ENCODE results near the gene ETFB.
A peak's percentile ranks its signal among the peaks of the same experiment; 100 is the strongest.
"Not testable (repeated sequence)": the region's sequence is repeated elsewhere in the genome, so short reads cannot be mapped to it uniquely, and the experiment has no call there.

ETFB gene

DNA sequence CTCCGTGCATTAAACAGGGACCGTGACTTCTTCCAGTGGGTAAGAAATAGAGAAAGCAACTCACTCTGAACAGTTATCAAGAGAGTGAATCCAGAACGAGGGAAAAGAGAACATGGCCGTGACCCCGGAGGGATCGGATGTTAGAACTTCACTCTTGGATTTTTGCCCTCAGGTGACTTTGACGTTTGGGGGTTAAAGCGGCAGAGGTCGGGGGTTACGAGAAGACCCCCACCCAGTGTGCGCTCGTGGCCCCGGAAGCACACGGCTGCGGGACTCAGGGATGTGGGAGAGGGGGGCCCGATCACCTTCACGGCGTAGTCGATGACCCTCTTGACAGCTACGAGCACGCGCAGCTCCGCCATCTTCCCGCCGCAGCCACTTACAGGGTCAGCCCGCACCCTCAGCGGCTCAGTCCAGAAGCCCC, at the start of gene ETFB:
TSS of gene ETFB (minus strand) at position 424 of the 424 bp plus-strand sequence. CDS start at position 362, 62 bp downstream.
- Histone ChIP-seq H3K9ac (ENCODE audit: low read length) (peak within 1 kb of the TSS; percentile 96), H3K27ac (ENCODE audit: low read depth, low read length) (peak within 1 kb of the TSS; percentile 99), H3K36me3 (ENCODE audit: control insufficient read depth, insufficient read depth, low read length) (no peaks in the 10 kb centered on the region), H3K27me3 (ENCODE audit: control insufficient read depth, insufficient read depth, low read length) (no peaks in the 10 kb centered on the region), H3K4me3 (ENCODE audit: low read length) (peak within 1 kb of the TSS; percentile 98), H3K4me1 (ENCODE audit: control insufficient read depth, insufficient read depth, low read length) (peaks cover 13% of the 10 kb centered on the region)

DNA sequence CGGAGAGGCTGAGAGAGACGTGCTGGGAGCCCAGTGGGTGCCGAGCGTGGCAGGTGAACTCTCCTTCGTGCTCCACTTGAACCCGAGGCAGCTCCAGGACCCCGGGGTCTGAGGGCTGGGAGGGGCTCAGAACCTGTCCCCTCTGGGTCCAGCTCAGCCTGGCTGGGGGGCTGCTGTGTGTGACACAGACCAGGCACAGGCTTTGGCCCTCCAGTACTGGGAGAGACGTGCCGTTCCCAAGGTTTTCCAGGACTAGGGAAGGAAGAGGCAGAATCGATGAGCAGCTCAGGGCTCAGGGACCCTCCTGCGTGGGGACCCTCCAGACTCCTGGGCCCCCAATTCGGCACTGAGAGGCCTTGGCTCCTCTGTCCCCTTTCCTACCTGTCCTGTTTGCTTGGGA, 49.0 kb upstream of the ETFB start:
- Histone ChIP-seq H3K36me3 (ENCODE audit: control insufficient read depth, insufficient read depth, low read length) (no peaks in the 10 kb centered on the region), H3K9ac (ENCODE audit: low read length) (no peak overlapping the region), H3K27ac (ENCODE audit: low read depth, low read length) (no peak overlapping the region), H3K4me3 (ENCODE audit: low read length) (no peak overlapping the region), H3K4me1 (ENCODE audit: control insufficient read depth, insufficient read depth, low read length) (no peaks in the 10 kb centered on the region), H3K27me3 (ENCODE audit: control insufficient read depth, insufficient read depth, low read length) (no peaks in the 10 kb centered on the region)

DNA sequence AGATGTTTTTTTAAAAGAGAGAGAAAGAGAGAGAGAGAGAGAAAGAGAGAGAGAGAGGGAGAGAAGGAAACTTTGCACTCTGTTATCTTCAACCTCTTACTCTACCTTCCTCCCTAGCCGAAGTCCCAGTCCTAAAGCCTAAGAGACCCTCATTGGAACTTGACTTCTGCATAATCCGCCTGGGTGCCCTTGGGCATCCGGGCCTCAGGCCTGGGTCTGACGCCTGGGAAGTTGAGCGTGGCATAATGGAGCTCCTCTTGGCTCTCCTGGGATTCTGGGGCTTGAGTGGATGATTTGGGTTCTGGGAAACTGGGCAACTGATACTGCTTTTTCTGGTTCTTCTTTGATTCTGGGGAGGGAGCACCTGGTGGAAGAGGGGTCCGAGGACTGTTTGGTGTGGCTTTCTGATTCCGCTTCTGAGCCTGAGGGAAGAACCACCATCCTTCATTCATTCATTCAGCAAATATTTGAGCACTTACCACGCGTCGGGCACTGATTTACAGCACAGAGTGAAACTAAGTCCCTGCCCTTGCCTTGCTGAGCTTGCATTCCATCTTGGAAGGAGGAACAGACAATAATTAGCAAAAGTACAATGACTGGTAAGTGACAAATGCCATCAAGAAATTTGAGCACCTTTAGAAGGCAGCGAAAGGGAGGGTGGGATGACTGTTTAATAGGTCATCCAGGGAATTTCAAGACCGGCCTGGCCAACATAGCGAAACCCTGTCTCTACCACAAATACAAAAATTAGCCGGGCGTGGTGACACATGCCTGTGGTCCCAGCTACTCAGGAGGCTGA, 45.0 kb upstream of the ETFB start:
- Histone ChIP-seq H3K4me3 (ENCODE audit: low read length) (no peak overlapping the region), H3K36me3 (ENCODE audit: control insufficient read depth, insufficient read depth, low read length) (no peaks in the 10 kb centered on the region), H3K9ac (ENCODE audit: low read length) (no peak overlapping the region), H3K4me1 (ENCODE audit: control insufficient read depth, insufficient read depth, low read length) (no peaks in the 10 kb centered on the region), H3K27ac (ENCODE audit: low read depth, low read length) (no peak overlapping the region), H3K27me3 (ENCODE audit: control insufficient read depth, insufficient read depth, low read length) (no peaks in the 10 kb centered on the region)

DNA sequence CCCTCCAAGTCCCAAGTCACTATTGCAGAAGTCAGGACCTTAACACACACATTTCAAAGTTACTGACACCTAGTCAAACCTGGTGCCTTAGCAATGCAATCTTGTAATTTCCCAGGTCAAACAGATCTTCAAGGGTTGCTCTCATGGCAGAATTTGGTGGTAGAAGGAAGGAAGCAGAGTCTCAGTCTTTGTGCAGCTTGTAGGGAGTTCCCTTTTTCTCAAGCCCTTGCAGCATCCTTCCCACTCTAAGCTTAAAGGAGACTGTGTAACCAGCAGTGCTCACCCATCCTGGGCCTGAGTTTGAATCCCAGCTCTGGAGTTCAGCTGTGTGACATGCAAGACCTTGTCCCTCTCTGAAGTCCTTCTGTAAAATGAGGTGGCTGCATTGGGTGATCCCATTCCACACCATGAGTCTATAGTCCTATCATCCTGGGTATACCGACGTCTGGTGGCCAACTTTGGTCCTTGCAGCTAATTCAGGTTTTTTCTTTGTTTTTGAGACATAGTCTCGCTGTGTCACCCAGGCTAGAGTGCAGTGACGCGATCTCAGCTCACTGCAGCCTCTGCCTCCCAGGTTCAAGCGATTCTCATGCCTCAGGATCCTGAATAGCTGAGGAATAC, 41.4 kb upstream of the ETFB start:
- Histone ChIP-seq H3K27me3 (ENCODE audit: control insufficient read depth, insufficient read depth, low read length) (no peaks in the 10 kb centered on the region), H3K4me3 (ENCODE audit: low read length) (no peak overlapping the region), H3K36me3 (ENCODE audit: control insufficient read depth, insufficient read depth, low read length) (no peaks in the 10 kb centered on the region), H3K27ac (ENCODE audit: low read depth, low read length) (no peak overlapping the region), H3K4me1 (ENCODE audit: control insufficient read depth, insufficient read depth, low read length) (no peaks in the 10 kb centered on the region), H3K9ac (ENCODE audit: low read length) (no peak overlapping the region)

DNA sequence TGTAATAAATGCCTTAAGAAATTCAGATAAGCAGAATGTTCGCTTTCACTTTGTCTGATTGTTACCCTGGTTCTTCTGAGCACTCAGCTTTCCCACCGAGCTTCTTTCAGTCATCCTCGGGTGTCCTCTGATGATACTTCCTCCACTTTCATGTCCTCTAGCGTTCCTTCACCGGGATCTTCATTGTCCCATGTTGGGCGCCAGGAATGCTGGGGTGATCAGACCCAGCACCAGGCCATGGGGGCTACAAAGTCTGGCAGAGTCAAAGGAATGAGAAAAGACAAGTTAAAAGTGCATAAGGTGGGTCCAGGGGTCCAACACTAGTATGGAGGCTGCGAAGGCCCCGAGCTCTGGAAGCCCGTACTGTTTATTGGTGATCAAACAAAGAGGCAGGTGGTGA, 35.9 kb upstream of the ETFB start:
- no peaks in the 10 kb centered on the region for H3K4me1 ChIP-seq (ENCODE audit: control insufficient read depth, insufficient read depth, low read length)
- no peak overlapping the region for H3K4me3 ChIP-seq (ENCODE audit: low read length)
- no peaks in the 10 kb centered on the region for H3K27me3 ChIP-seq (ENCODE audit: control insufficient read depth, insufficient read depth, low read length)
- no peaks in the 10 kb centered on the region for H3K36me3 ChIP-seq (ENCODE audit: control insufficient read depth, insufficient read depth, low read length)
- no peak overlapping the region for H3K9ac ChIP-seq (ENCODE audit: low read length)
- H3K27ac ChIP-seq (ENCODE audit: low read depth, low read length), result no peak overlapping the region

DNA sequence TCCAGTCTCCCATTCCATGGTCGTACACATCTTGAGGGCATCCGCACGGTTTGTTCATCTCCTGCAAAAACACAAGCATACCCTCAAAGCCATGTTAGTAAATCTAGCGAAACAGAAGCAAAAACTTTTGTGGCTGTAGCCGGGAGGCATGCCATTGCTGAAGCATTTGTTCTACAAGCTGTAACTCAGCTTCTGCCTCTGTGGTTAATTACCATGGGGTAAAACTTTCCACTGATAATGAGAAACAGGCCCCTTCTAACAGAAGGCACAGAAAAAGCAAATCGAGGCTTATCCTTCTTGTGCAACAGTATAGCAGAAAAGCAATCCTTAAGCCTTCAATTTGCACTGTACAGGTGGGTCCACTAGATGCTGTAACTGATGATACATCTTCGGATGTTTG, 33.7 kb upstream of the ETFB start:
- H3K27ac ChIP-seq (ENCODE audit: low read depth, low read length); H3K4me3 ChIP-seq (ENCODE audit: low read length); H3K36me3 ChIP-seq (ENCODE audit: control insufficient read depth, insufficient read depth, low read length); H3K9ac ChIP-seq (ENCODE audit: low read length); H3K27me3 ChIP-seq (ENCODE audit: control insufficient read depth, insufficient read depth, low read length); H3K4me1 ChIP-seq (ENCODE audit: control insufficient read depth, insufficient read depth, low read length): not testable (repeated sequence)

DNA sequence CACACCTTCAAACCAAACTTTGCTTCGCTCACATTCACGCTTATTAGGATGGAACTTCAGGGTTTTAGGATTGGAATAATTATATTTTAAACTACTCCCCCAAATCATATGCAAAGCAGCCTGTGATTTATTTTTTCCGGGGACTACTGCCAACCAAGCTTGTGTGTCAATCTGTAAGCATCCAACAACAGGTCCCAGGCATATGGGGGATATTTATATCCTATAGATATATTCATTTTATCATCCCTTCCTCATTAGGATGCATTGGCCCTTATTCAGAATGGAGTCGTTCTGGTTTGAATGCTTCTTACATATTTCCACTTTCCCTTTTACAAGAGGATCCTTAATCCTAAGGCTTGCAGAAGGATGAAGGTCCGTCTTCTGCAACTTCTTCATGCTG, 33.0 kb upstream of the ETFB start:
- H3K4me3 ChIP-seq (ENCODE audit: low read length), result no peak overlapping the region
- peaks cover 4% of the 10 kb centered on the region for H3K4me1 ChIP-seq (ENCODE audit: control insufficient read depth, insufficient read depth, low read length)
- no peaks in the 10 kb centered on the region for H3K27me3 ChIP-seq (ENCODE audit: control insufficient read depth, insufficient read depth, low read length)
- no peak overlapping the region for H3K9ac ChIP-seq (ENCODE audit: low read length)
- no peaks in the 10 kb centered on the region for H3K36me3 ChIP-seq (ENCODE audit: control insufficient read depth, insufficient read depth, low read length)
- H3K27ac ChIP-seq (ENCODE audit: low read depth, low read length), result no peak overlapping the region

DNA sequence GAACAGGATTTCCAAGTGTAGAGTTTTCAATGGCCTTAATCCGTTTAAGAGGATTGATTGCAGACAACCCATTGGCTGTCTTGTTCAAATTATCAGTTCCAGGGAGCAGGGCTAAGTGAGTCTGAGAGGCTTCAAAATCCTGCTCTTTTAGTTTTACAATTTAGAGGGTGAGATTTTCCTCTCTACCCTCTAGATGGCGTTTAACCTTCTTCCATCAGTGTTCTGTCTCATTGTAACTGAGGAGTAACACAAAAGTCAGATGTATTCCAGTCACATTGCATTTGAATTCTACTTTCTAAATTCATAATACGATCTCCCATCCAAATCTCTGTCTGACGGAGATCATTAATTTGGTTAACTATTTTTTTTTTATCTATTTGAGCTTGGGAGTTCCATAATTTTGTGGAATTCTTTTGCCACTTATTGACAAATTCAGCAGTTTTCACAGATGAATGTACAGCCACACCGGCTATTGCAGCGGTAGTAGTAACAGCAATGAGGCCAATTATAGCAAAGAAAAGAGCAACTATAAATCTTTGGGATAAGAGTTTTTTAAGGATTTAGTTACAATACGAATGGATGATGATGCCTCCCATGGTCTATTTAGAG, 32.0 kb upstream of the ETFB start:
- H3K4me3 ChIP-seq (ENCODE audit: low read length), result no peak overlapping the region
- no peak overlapping the region for H3K27ac ChIP-seq (ENCODE audit: low read depth, low read length)
- H3K27me3 ChIP-seq (ENCODE audit: control insufficient read depth, insufficient read depth, low read length), result no peaks in the 10 kb centered on the region
- peaks cover 4% of the 10 kb centered on the region for H3K4me1 ChIP-seq (ENCODE audit: control insufficient read depth, insufficient read depth, low read length)
- no peaks in the 10 kb centered on the region for H3K36me3 ChIP-seq (ENCODE audit: control insufficient read depth, insufficient read depth, low read length)
- H3K9ac ChIP-seq (ENCODE audit: low read length), result no peak overlapping the region

DNA sequence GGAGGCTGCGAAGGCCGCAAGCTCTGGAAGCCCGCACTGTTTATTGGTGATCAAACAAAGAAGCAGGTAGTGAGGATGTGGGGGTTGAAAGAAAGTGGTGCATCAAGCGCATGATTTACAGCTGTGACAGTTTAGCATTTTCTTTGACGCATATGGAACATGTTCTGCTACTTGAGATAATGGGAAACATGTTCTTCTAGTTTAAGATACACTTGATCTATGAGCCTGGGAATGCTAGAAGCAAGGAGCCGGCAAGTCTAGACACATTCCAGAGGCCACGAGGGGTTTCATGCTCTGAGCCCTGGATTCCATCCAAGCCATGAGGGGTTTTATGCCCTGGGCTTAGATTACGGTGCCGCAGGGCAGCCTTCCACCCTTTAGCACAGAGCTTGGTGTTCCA, 31.3 kb upstream of the ETFB start:
- H3K4me3 ChIP-seq (ENCODE audit: low read length); H3K4me1 ChIP-seq (ENCODE audit: control insufficient read depth, insufficient read depth, low read length); H3K9ac ChIP-seq (ENCODE audit: low read length); H3K27ac ChIP-seq (ENCODE audit: low read depth, low read length); H3K36me3 ChIP-seq (ENCODE audit: control insufficient read depth, insufficient read depth, low read length); H3K27me3 ChIP-seq (ENCODE audit: control insufficient read depth, insufficient read depth, low read length): not testable (repeated sequence)

DNA sequence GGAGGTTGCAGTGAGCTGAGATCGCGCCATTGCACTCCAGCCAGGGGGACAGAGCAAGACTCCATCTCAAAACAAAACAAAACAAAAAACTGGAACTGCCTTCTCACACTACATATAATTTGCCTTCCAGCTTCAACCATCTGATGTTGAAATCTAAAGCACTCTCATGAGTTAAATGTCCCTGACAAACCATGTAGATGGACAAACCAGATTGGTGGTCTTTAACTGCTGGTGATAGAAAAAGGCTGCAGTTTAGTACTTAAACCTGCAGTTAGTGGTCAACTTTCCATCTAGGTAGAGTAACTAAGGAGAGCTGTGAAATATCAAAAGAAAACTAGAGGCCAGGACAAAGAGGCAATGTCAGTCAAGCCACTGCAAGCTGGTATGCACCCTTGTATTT, 30.0 kb upstream of the ETFB start:
- H3K36me3 ChIP-seq (ENCODE audit: control insufficient read depth, insufficient read depth, low read length), result no peaks in the 10 kb centered on the region
- no peak overlapping the region for H3K4me3 ChIP-seq (ENCODE audit: low read length)
- peaks cover 4% of the 10 kb centered on the region for H3K4me1 ChIP-seq (ENCODE audit: control insufficient read depth, insufficient read depth, low read length)
- no peak overlapping the region for H3K27ac ChIP-seq (ENCODE audit: low read depth, low read length)
- H3K9ac ChIP-seq (ENCODE audit: low read length), result no peak overlapping the region
- H3K27me3 ChIP-seq (ENCODE audit: control insufficient read depth, insufficient read depth, low read length), result no peaks in the 10 kb centered on the region

DNA sequence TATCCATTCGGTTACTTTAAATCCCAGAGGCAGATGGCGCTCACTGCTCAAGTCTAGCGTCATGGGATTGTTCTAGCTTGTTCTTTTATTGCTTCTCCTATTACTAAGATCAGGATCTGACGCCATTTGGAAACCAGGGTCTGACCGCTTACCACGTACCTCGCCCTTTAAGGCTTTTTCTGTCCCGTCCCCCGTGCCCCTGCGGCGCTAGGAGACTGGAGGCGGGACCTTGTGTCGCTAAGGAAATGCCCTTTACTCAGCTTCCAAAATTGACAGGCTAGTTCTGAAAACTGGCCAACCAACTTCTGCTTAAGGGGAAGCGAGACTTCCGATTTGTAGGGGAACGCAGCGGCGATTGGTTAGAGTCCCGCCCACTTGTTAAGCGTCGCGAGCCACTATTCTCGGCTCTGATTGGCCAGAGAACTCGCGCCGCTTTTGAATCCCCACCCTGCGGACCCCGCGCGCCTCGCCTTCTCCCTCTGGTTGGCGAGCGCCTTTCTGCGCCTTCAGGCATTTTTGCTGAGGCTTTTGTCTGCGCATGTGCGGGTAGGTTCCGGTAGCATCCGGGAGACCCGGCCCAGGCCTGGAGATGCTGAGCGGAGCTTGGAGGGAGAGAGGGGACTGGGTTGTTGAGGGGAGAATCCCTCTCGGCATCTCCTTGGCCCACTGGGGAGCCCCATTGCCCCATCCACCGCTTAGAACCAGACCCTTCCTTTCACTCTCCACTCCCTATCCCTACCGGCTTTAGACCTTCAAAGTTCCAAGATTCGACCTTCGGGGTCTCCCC, 28.1 kb upstream of the ETFB start:
- H3K36me3 ChIP-seq (ENCODE audit: control insufficient read depth, insufficient read depth, low read length), result no peaks in the 10 kb centered on the region
- H3K9ac ChIP-seq (ENCODE audit: low read length), result peak overlapping the region; percentile 16
- H3K27me3 ChIP-seq (ENCODE audit: control insufficient read depth, insufficient read depth, low read length), result no peaks in the 10 kb centered on the region
- H3K27ac ChIP-seq (ENCODE audit: low read depth, low read length), result peak overlapping the region; percentile 67
- peaks cover 4% of the 10 kb centered on the region for H3K4me1 ChIP-seq (ENCODE audit: control insufficient read depth, insufficient read depth, low read length)
- peak overlapping the region; percentile 79 for H3K4me3 ChIP-seq (ENCODE audit: low read length)

DNA sequence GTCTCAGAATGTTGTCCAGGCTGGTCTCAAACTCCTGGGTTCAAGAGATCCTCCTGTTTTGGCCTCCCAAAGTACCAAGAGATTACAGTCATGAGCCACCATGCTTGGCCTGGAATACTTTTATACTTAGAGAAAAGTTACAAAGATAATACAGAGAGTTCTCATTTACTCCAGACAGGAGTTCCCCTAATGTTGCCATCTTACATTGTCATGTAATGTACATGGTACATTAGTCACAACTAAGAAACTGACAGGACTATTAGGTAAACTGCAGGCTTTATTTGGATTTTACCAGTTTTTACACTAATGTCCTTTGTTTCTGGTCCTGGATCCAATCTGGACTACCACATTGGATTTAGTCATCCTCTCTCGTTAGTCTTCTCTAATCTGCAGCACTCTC, 26.5 kb upstream of the ETFB start:
- Histone ChIP-seq H3K27me3 (ENCODE audit: control insufficient read depth, insufficient read depth, low read length) (no peaks in the 10 kb centered on the region), H3K36me3 (ENCODE audit: control insufficient read depth, insufficient read depth, low read length) (no peaks in the 10 kb centered on the region), H3K4me3 (ENCODE audit: low read length) (no peak overlapping the region), H3K27ac (ENCODE audit: low read depth, low read length) (no peak overlapping the region), H3K4me1 (ENCODE audit: control insufficient read depth, insufficient read depth, low read length) (peaks cover 4% of the 10 kb centered on the region), H3K9ac (ENCODE audit: low read length) (no peak overlapping the region)

All from rectal smooth muscle tissue (tissue), 1 donor.